BJ (cell line): ENCODE data around the gene ATP1A1. TPM values are rescaled to one million over a fixed set of nuclear protein-coding genes. Genes with fewer than 3 reads are reported as not detected.

Source experiments
- CTCF ChIA-PET: fragments of 350-600 bp; formaldehyde crosslinking; extraction: SDS; loops from one replicate; lab custom pipeline; 2021; ENCODE audit warnings: antibody characterized with exemption, inconsistent platforms; lab: Yijun Ruan, JAX
- POLR2A ChIA-PET: fragments of 300-600 bp; sonication (Branson Sonifier 250); formaldehyde crosslinking; extraction: SDS; loops from one replicate; lab custom pipeline; 2021; ENCODE audit warnings: antibody characterized with exemption; lab: Charles Lee
- DNase-seq: peaks from one replicate; pipeline ENCODE4 v3.0.0-alpha.2; 2011; ENCODE audit warnings: low read depth
- H3K27me3 ChIP-seq: 2 replicates; pipeline ENCODE4 v1.6.0; 2011; ENCODE audit warnings: low read length; ENCODE audit not compliant: control insufficient read depth, insufficient read depth
- H3K36me3 ChIP-seq: 2 replicates; pipeline ENCODE4 v1.5.1; 2011; ENCODE audit warnings: low read length; ENCODE audit not compliant: control insufficient read depth, insufficient read depth
- H3K4me3 ChIP-seq: 2 replicates; pipeline ENCODE4 v1.5.1; 2011; ENCODE audit warnings: low read depth, mild to moderate bottlenecking, control low read depth, low read length
- polyA plus RNA-seq: library from polyadenylated mRNA; depleted of rRNA; stranded (reverse); fragments of >200 nt; gene quantifications from 2 replicates; pipeline ENCODE4 v1.2.3, GENCODE V29; 2011
- TF ChIP-seq, protein P1 (sequence below): IDR thresholded peaks from 2 replicates; pipeline ENCODE4 v1.5.1; 2011; ENCODE audit warnings: low read depth, mild to moderate bottlenecking, control low read depth, inconsistent platforms, low read length, moderate library complexity; ENCODE audit not compliant: insufficient read depth

The ATP1A1 gene
- polyA plus RNA-seq, 1 experiment, result 392 TPM

DNA sequence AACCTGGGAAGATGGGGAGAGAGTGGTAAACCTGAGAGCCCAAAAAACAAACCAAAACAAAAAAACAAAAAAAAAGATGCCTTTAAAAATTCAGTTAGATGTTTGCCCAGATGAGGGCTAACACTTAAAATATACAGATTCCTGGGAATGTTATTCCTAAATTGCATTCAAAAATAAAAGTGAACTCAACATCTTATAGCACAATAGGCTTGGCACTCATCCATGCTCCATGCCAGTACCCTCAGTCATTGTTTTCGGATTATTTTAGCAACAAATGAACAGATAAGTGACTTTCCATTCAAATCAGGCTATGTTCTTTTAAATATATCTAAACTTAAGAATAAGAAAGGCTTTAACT lies 3.7 kb downstream of the ATP1A1 start:
- TF ChIP-seq, protein P1, sequence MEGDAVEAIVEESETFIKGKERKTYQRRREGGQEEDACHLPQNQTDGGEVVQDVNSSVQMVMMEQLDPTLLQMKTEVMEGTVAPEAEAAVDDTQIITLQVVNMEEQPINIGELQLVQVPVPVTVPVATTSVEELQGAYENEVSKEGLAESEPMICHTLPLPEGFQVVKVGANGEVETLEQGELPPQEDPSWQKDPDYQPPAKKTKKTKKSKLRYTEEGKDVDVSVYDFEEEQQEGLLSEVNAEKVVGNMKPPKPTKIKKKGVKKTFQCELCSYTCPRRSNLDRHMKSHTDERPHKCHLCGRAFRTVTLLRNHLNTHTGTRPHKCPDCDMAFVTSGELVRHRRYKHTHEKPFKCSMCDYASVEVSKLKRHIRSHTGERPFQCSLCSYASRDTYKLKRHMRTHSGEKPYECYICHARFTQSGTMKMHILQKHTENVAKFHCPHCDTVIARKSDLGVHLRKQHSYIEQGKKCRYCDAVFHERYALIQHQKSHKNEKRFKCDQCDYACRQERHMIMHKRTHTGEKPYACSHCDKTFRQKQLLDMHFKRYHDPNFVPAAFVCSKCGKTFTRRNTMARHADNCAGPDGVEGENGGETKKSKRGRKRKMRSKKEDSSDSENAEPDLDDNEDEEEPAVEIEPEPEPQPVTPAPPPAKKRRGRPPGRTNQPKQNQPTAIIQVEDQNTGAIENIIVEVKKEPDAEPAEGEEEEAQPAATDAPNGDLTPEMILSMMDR, result no peak
- Histone ChIP-seq H3K36me3 (no peaks in the 10 kb centered on the region), H3K27me3 (no peaks in the 10 kb centered on the region), H3K4me3 (no peak overlapping the region)
- POLR2A ChIA-PET, result no interaction called here
- DNase-seq, result no peak
- CTCF ChIA-PET, result interaction anchor here (0.6 to 3.0 kb wide), 3 partner anchors 108 to 1594 kb away, joined by 3 to 12 read pairs (median 3); no protein-coding TSS in a partner anchor

DNA sequence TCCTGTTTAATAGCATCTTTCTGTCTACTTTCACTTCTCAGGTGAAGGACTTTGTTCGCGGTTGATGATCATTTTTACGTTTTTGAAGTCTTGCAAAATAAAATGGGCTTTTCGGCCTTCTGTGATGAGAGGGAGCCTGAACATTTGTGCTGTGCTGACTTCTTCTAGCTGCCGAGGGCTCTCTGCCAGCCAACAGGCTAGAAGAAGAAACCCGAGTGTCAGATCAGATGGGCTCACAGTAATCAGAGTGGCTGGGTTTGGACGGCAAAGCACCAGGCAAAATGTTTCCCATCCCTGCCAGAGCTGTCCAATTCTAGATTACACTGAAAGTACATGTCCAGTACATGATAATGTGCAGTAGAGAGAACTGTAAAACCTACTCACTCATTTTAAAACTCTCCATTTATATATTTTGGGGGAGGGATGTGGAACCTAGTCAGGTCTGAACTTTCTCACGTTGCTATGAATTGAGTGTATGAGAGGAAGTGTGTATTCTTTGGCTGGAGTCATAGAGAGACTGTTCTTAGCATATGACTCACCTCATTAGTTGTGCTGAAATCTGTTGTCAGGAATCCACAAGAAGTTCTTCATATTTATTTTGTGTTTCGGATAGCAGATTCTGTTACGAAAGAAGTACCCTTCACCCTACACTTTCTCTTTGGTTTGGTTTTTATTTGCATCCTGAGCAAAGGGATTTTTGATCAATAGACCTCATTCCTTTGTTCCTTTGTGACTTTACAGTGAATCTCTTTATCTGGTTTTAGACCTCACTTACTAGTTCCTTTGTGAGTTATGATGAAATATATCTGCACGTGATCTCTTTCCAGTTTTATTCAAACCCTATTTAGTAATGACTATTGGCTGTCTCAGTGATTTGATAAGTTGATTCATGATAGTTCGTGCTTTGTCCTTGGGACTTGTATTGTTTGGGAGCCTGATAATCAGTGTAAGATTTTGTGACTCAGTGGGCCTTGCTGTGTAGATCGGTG lies 4.8 kb downstream of the ATP1A1 start:
- H3K27me3 ChIP-seq, result no peaks in the 10 kb centered on the region
- no peaks in the 10 kb centered on the region for H3K36me3 ChIP-seq
- ChIA-PET POLR2A (no interaction called here), CTCF (interaction anchor here (3.0 kb wide), 1 partner anchor 121 kb away, joined by 12 read pairs; no protein-coding TSS in a partner anchor)
- TF ChIP-seq, protein P1, result no peak
- peak; percentile 79 for DNase-seq
- peak overlapping the region; percentile 23; the same call in 1 of the 2 replicates for H3K4me3 ChIP-seq

DNA sequence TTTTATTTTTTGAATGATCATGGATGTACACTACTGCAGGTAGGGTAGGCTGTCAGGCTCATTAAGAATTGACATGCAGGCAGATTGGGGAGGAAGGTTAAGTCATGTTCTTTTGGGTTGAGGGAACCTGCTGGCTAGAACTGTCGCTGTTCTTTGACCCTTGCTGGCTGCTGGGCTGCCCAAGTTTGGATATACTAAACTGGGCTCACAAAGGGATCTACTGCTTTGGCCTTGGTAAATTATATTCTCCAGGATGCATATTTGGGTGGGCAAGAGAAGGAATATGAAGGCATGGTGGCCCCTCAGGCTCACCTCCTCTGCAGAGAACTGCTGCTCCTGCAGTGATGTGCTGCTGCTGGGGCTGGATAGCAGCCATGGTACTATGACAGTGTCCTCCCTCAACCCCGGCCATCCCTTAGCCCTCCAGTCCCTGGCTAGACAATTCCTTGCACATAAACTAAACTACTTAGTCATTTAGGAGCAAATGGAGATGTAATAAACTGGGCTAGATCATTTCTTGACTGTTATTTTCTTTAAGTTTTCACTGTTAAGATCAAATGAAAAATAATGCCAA lies 6.1 kb downstream of the ATP1A1 start:
- Histone ChIP-seq H3K27me3 (no peaks in the 10 kb centered on the region), H3K4me3 (no peak overlapping the region), H3K36me3 (no peaks in the 10 kb centered on the region; the same call in 1 of the 2 replicates)
- no peak for DNase-seq
- TF ChIP-seq, protein P1, result no peak
- ChIA-PET CTCF (interaction anchor here (1.0 kb wide), 1 partner anchor 106 kb away, joined by 3 read pairs; no protein-coding TSS in a partner anchor), POLR2A (no interaction called here)

DNA sequence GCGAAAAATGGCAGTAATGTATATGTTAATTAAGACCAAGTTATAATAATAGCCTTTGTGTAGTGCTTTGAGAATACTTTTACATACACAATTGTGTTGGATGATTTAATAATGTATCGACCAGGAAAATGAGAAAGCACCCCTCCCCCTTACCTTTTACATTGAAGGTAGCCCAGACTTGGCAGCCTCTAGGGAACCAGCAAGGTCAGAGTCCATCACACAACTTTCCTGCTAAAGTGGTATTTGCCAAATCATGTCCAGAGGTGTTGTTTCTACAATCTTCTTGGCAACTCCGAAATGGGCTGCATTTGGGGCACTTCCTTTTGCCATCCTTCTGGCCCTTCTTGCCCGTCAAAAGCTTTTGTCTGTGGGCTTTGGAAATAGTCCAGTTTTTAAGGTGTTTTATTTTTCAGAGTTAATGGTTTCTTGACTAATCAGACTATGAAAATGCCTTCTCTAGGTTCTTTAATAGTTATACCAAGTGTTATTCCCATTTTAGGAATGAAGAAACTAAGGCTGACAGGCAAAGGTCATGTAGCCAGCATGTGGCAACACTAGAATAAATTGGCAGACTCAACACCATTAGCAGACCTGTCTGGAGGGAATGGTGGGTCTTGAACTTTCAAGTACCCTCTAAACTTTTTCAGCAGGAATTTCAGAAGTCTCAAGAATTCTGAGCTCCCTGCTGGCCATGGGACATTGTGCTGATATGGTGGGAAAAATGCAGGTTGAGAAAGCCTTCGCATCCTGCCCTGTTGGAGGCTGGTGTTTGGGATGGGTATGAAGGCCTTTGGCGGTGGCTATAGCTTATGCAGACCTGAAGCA lies 6.8 kb downstream of the ATP1A1 start:
- POLR2A ChIA-PET, result no interaction called here
- no peak for DNase-seq
- TF ChIP-seq, protein P1, result no peak
- CTCF ChIA-PET, result interaction anchor here (0.6 to 1.0 kb wide), 4 partner anchors 23 to 522 kb away, joined by 3 to 4 read pairs (median 4); no protein-coding TSS in a partner anchor
- Histone ChIP-seq H3K4me3 (no peak overlapping the region), H3K27me3 (no peaks in the 10 kb centered on the region), H3K36me3 (no peaks in the 10 kb centered on the region; the same call in 1 of the 2 replicates)
